ENCODE data around the gene DMRT2. TPM values are rescaled to one million over a fixed set of nuclear protein-coding genes. Genes with fewer than 3 reads are reported as not detected.

The DMRT2 gene
- total and polyA plus RNA-seq, 2 of the 8 experiments (the other 6 are each of a cell fraction or from before 2014, with no cell fraction given): 0.29 to 0.93 TPM

GRCh38 chr9:1058826-1059487 is 8.8 kb downstream of the DMRT2 start (continued):
- no peak for TF ChIP-seq RFX5 (IDR thresholded peaks at IDR 0.05; ENCODE audit: borderline replicate concordance, low read depth, low read length)

Measured in H1 (cell line).